H9 (cell line): ENCODE measurements around the gene FOXD4L6. TPM values are rescaled to one million over a fixed set of nuclear protein-coding genes. Genes with fewer than 3 reads are reported as not detected.
"Not testable (repeated sequence)": the region's sequence is repeated elsewhere in the genome, so short reads cannot be mapped to it uniquely, and the experiment has no call there.

Source experiments
- DNase-seq: peaks from one replicate; pipeline ENCODE4 v3.0.0-alpha.2; 2017
- H2AFZ ChIP-seq: one replicate; pipeline ENCODE4 v1.6.1; 2013; ENCODE audit warnings: mild to moderate bottlenecking, low read length, control low read depth, moderate library complexity
- H2AK5ac ChIP-seq: 2 replicates; pipeline ENCODE4 v1.6.1; 2013; ENCODE audit warnings: low read length, control low read depth, mixed read lengths; ENCODE audit not compliant: insufficient read length
- H2BK120ac ChIP-seq: one replicate; pipeline ENCODE4 v1.6.1; 2013; ENCODE audit warnings: low read depth, mild to moderate bottlenecking, low read length, control low read depth, inconsistent platforms; ENCODE audit not compliant: poor library complexity, severe bottlenecking
- H2BK12ac ChIP-seq: 2 replicates; pipeline ENCODE4 v1.6.1; 2013; ENCODE audit warnings: low read length, control low read depth, mixed read lengths, low read depth; ENCODE audit not compliant: insufficient read length
- H2BK15ac ChIP-seq: 2 replicates; pipeline ENCODE4 v1.6.1; 2013; ENCODE audit warnings: low read depth, low read length, control low read depth
- H2BK20ac ChIP-seq: one replicate; pipeline ENCODE4 v1.6.1; 2013; ENCODE audit warnings: low read depth, mild to moderate bottlenecking, low read length, control low read depth, inconsistent platforms; ENCODE audit not compliant: poor library complexity, severe bottlenecking
- H2BK5ac ChIP-seq: 2 replicates; pipeline ENCODE4 v1.6.1; 2013; ENCODE audit warnings: low read length, control low read depth, mixed read lengths; ENCODE audit not compliant: insufficient read length
- H3K14ac ChIP-seq: 2 replicates; pipeline ENCODE4 v1.6.1; 2013; ENCODE audit warnings: low read length, control low read depth; ENCODE audit not compliant: insufficient read depth
- H3K18ac ChIP-seq: 2 replicates; pipeline ENCODE4 v1.6.1; 2013; ENCODE audit warnings: low read depth, mild to moderate bottlenecking, mixed read lengths, low read length, control low read depth; ENCODE audit not compliant: insufficient read length
- H3K23ac ChIP-seq: 2 replicates; pipeline ENCODE4 v1.6.1; 2013; ENCODE audit warnings: low read length, control low read depth, mixed read lengths, low read depth; ENCODE audit not compliant: insufficient read length
- H3K23me2 ChIP-seq: 2 replicates; pipeline ENCODE4 v1.6.1; 2013; ENCODE audit warnings: low read depth, mild to moderate bottlenecking, mixed read lengths, low read length, control low read depth; ENCODE audit not compliant: insufficient read length, poor library complexity, severe bottlenecking
- H3K27ac ChIP-seq: 2 replicates; pipeline ENCODE4 v1.5.1; 2013; ENCODE audit warnings: low read length, control low read depth, mixed read lengths, low read depth; ENCODE audit not compliant: insufficient read length
- H3K27me3 ChIP-seq: 2 replicates; pipeline ENCODE4 v1.6.1; 2013; ENCODE audit warnings: low read length, control low read depth, inconsistent platforms; ENCODE audit not compliant: insufficient read depth
- H3K4ac ChIP-seq: 2 replicates; pipeline ENCODE4 v1.6.1; 2013; ENCODE audit warnings: low read depth, mild to moderate bottlenecking, control low read depth, inconsistent platforms, low read length, moderate library complexity
- H3K4me1 ChIP-seq: 2 replicates; pipeline ENCODE4 v1.6.1; 2013; ENCODE audit warnings: low read length, control low read depth, inconsistent platforms; ENCODE audit not compliant: insufficient read depth
- H3K4me2 ChIP-seq: 2 replicates; pipeline ENCODE4 v1.6.1; 2013; ENCODE audit warnings: low read length, control low read depth, mixed read lengths; ENCODE audit not compliant: insufficient read length, insufficient read depth
- H3K56ac ChIP-seq: 2 replicates; pipeline ENCODE4 v1.6.1; 2013; ENCODE audit warnings: low read depth, mild to moderate bottlenecking, mixed read lengths, low read length, control low read depth; ENCODE audit not compliant: insufficient read length
- H3K79me1 ChIP-seq: 2 replicates; pipeline ENCODE4 v1.6.1; 2013; ENCODE audit warnings: low read depth, mild to moderate bottlenecking, moderate library complexity, low read length, control low read depth, inconsistent platforms; ENCODE audit not compliant: insufficient read depth, poor library complexity, severe bottlenecking
- H3K79me2 ChIP-seq: 2 replicates; pipeline ENCODE4 v1.6.1; 2013; ENCODE audit warnings: low read length, control low read depth, inconsistent platforms; ENCODE audit not compliant: insufficient read depth
- H3K9ac ChIP-seq: 2 replicates; pipeline ENCODE4 v1.6.1; 2013; ENCODE audit warnings: low read length, control low read depth, mixed read lengths; ENCODE audit not compliant: insufficient read length; ENCODE audit errors: extremely low read depth
- H3K9me3 ChIP-seq: one replicate; pipeline ENCODE4 v1.6.1; 2013; ENCODE audit warnings: low read depth, low read length, inconsistent platforms; ENCODE audit not compliant: control insufficient read depth
- H3T11ph ChIP-seq: one replicate; pipeline ENCODE4 v1.6.1; 2013; ENCODE audit warnings: mild to moderate bottlenecking, low read length, control low read depth, inconsistent platforms
- H4K20me1 ChIP-seq: one replicate; pipeline ENCODE4 v1.6.1; 2013; ENCODE audit not compliant: control insufficient read depth, insufficient read length, insufficient read depth
- H4K5ac ChIP-seq: 2 replicates; pipeline ENCODE4 v1.6.1; 2013; ENCODE audit warnings: low read depth, mild to moderate bottlenecking, mixed read lengths, low read length, control low read depth; ENCODE audit not compliant: insufficient read length
- H4K8ac ChIP-seq: replicated peaks from 2 replicates; pipeline ENCODE4 v1.6.1; 2013; ENCODE audit warnings: low read length, control low read depth, mixed read lengths, low read depth; ENCODE audit not compliant: insufficient read length
- H4K91ac ChIP-seq: 2 replicates; pipeline ENCODE4 v1.6.1; 2013; ENCODE audit warnings: low read depth, mild to moderate bottlenecking, moderate library complexity, mixed read lengths, low read length, control low read depth; ENCODE audit not compliant: insufficient read length
- H3K27ac Mint-ChIP-seq, 3 experiments: 2 replicates in 2 of 3; 3 replicates in 1 of 3; pipeline ENCODE4 v1.8.0; 2020 to 2021; ENCODE audit warnings: mixed read lengths in 3 of 3, mild to moderate bottlenecking in 1 of 3, moderate library complexity in 1 of 3
- H3K27me3 Mint-ChIP-seq: 2 replicates; pipeline ENCODE4 v1.8.0; 2021; ENCODE audit warnings: low read depth, mild to moderate bottlenecking, moderate library complexity, mixed read lengths
- H3K36me3 Mint-ChIP-seq, 3 experiments: 2 replicates in 2 of 3; 3 replicates in 1 of 3; pipeline ENCODE4 v1.8.0; 2020 to 2021; ENCODE audit warnings: low read depth in 3 of 3, mixed read lengths in 3 of 3; ENCODE audit not compliant: insufficient read depth in 1 of 3
- H3K4me1 Mint-ChIP-seq, 2 experiments: 2 replicates each; pipeline ENCODE4 v1.8.0; 2020; ENCODE audit warnings: mixed read lengths in 2 of 2
- H3K4me3 Mint-ChIP-seq, 2 experiments: 2 replicates in 1 of 2; 3 replicates in 1 of 2; pipeline ENCODE4 v1.8.0; 2020 to 2021; ENCODE audit warnings: mild to moderate bottlenecking in 2 of 2, mixed read lengths in 2 of 2, moderate library complexity in 1 of 2
- H3K9me3 Mint-ChIP-seq, 2 experiments: 2 replicates in 1 of 2; 3 replicates in 1 of 2; pipeline ENCODE4 v1.8.0; 2020; ENCODE audit warnings: mild to moderate bottlenecking in 2 of 2, mixed read lengths in 2 of 2, moderate library complexity in 1 of 2
- WGBS: extraction: QIAGEN DNeasy Blood & Tissue Kit; methylation state at CpG from one replicate; pipeline ENCODE4 v1.1.7; 2013; ENCODE audit warnings: missing lambda C conversion rate, low lambda C conversion rate, mixed read lengths; ENCODE audit not compliant: insufficient read length; ENCODE audit errors: extremely low coverage; 5-methylcytosine and 5-hydroxymethylcytosine counted together
- total RNA-seq: library from RNA; stranded (reverse); gene quantifications from 2 replicates; pipeline ENCODE4 v1.2.1, GENCODE V29; 2021

FOXD4L6 gene
- total RNA-seq, 1 experiment from 2014 or later, result 0.13 TPM

- not testable (repeated sequence) for H4K5ac ChIP-seq, H3T11ph ChIP-seq, H2BK120ac ChIP-seq, H2BK15ac ChIP-seq, H3K27me3 ChIP-seq, H3K23me2 ChIP-seq, H2BK20ac ChIP-seq, H2AK5ac ChIP-seq, H3K79me2 ChIP-seq, DNase-seq, H3K14ac ChIP-seq, H4K8ac ChIP-seq, H4K20me1 ChIP-seq, H3K4me1 ChIP-seq, H3K27ac Mint-ChIP-seq, H4K91ac ChIP-seq, H3K79me1 ChIP-seq, H3K56ac ChIP-seq, H3K9me3 Mint-ChIP-seq, H3K4me1 Mint-ChIP-seq, H2BK12ac ChIP-seq, H3K4ac ChIP-seq, H3K23ac ChIP-seq, H3K4me3 Mint-ChIP-seq, H3K27ac ChIP-seq, H3K9me3 ChIP-seq, H2AFZ ChIP-seq, H3K18ac ChIP-seq, H3K4me2 ChIP-seq, H3K9ac ChIP-seq, H3K36me3 Mint-ChIP-seq, H2BK5ac ChIP-seq
- no CpG with 5 or more reads among the region's 21 CpGs for WGBS
- H3K27me3 Mint-ChIP-seq, result peaks cover 15% of the 10 kb centered on the region
Measured at GRCh38 chr9:41125109-41125658, 3.3 kb downstream of the FOXD4L6 start.

GRCh38 chr9:41124250-41125108 lies 4.0 kb downstream of the FOXD4L6 start:
- not testable (repeated sequence) for H4K8ac ChIP-seq, H3K36me3 Mint-ChIP-seq, H3K27me3 ChIP-seq, H3K4me1 ChIP-seq, H2BK12ac ChIP-seq, H4K20me1 ChIP-seq, H3K4me1 Mint-ChIP-seq, H4K5ac ChIP-seq, H3K4me2 ChIP-seq, H3K4ac ChIP-seq, H3T11ph ChIP-seq, H3K79me1 ChIP-seq, H2AFZ ChIP-seq, H2BK15ac ChIP-seq, H2AK5ac ChIP-seq, H3K9ac ChIP-seq, H3K9me3 Mint-ChIP-seq, H3K23ac ChIP-seq, H3K18ac ChIP-seq, H3K27ac Mint-ChIP-seq, H3K4me3 Mint-ChIP-seq, H3K56ac ChIP-seq, H3K9me3 ChIP-seq, H3K23me2 ChIP-seq, H2BK120ac ChIP-seq, H4K91ac ChIP-seq, H2BK5ac ChIP-seq, H3K14ac ChIP-seq, H3K79me2 ChIP-seq, H2BK20ac ChIP-seq, H3K27ac ChIP-seq
- DNase-seq, result peak; percentile 24
- peaks cover 13% of the 10 kb centered on the region for H3K27me3 Mint-ChIP-seq
- WGBS, result no CpG with 5 or more reads among the region's 52 CpGs
